Activated naive CD4-positive, alpha-beta T cell treated with anti-CD3 and anti-CD28 coated beads, Interleukin-2, amount 10 ng/mL, durations not matched to agents 7 days and 5 days (primary cell): Measurements from ENCODE around the gene TCEAL4.

Experiments used
- CTCF ChIA-PET: fragments of 350-600 bp; sonication (Branson Sonifier 250); formaldehyde crosslinking; loops from one replicate; lab custom pipeline; 2021; ENCODE audit warnings: antibody characterized with exemption; lab: Charles Lee
- DNase-seq: peaks from one replicate; pipeline ENCODE4 v3.0.0-alpha.2; 2020
- H3K27ac Mint-ChIP-seq: one replicate; pipeline ENCODE4 v1.8.0; 2021; ENCODE audit warnings: mild to moderate bottlenecking, moderate library complexity, mixed read lengths
- H3K27me3 Mint-ChIP-seq: one replicate; pipeline ENCODE4 v1.8.0; 2021; ENCODE audit warnings: mild to moderate bottlenecking, mixed read lengths
- H3K36me3 Mint-ChIP-seq: one replicate; pipeline ENCODE4 v1.8.0; 2021; ENCODE audit warnings: mixed read lengths
- H3K4me1 Mint-ChIP-seq: one replicate; pipeline ENCODE4 v1.8.0; 2021; ENCODE audit warnings: mixed read lengths
- H3K4me3 Mint-ChIP-seq: one replicate; pipeline ENCODE4 v1.8.0; 2021; ENCODE audit warnings: mild to moderate bottlenecking, moderate library complexity, mixed read lengths
- H3K9me3 Mint-ChIP-seq: one replicate; pipeline ENCODE4 v1.8.0; 2021; ENCODE audit warnings: mixed read lengths

TCEAL4 gene

GRCh38 chrX:103585411-103586313 is at the start of gene TCEAL4:
Gene TCEAL4, plus strand, starts transcription at chrX:103585515. Its CDS starts 1,161 bp downstream, at chrX:103586676.
- H3K4me3 Mint-ChIP-seq, result peak within 1 kb of the TSS; percentile 74
- no peak within 1 kb of the TSS for H3K27ac Mint-ChIP-seq
- no peaks in the 10 kb centered on the region for H3K36me3 Mint-ChIP-seq
- CTCF ChIA-PET, result interaction anchor here (0.6 kb wide), 1 partner anchor 10 kb away, joined by 4 read pairs; no protein-coding TSS in a partner anchor
- H3K9me3 Mint-ChIP-seq, result no peaks in the 10 kb centered on the region
- peaks cover 14% of the 10 kb centered on the region for H3K27me3 Mint-ChIP-seq
- peak; percentile 34 for DNase-seq
- H3K4me1 Mint-ChIP-seq, result peaks cover 8% of the 10 kb centered on the region

- CTCF ChIA-PET, result interaction anchor here (1.6 kb wide), 1 partner anchor 149 kb away, joined by 4 read pairs; no protein-coding TSS in a partner anchor
- H3K36me3 Mint-ChIP-seq, result no peaks in the 10 kb centered on the region
- no peak for DNase-seq
- H3K27ac Mint-ChIP-seq, result no peak overlapping the region
- H3K4me3 Mint-ChIP-seq, result no peak overlapping the region
- peaks cover 4% of the 10 kb centered on the region for H3K4me1 Mint-ChIP-seq
- H3K9me3 Mint-ChIP-seq, result no peaks in the 10 kb centered on the region
- H3K27me3 Mint-ChIP-seq, result peaks cover 6% of the 10 kb centered on the region
These were observed 49.2 kb upstream of the TCEAL4 start for GRCh38 chrX:103536071-103536470.

- H3K4me3 Mint-ChIP-seq, result no peak overlapping the region
- peaks cover 4% of the 10 kb centered on the region for H3K4me1 Mint-ChIP-seq
- peaks cover 6% of the 10 kb centered on the region for H3K27me3 Mint-ChIP-seq
- DNase-seq, result no peak
- no peaks in the 10 kb centered on the region for H3K9me3 Mint-ChIP-seq
- no peaks in the 10 kb centered on the region for H3K36me3 Mint-ChIP-seq
- no peak overlapping the region for H3K27ac Mint-ChIP-seq
- CTCF ChIA-PET, result interaction anchor here (1.6 kb wide), 1 partner anchor 148 kb away, joined by 4 read pairs; no protein-coding TSS in a partner anchor
These were observed 48.6 kb upstream of the TCEAL4 start for GRCh38 chrX:103536732-103537131.

GRCh38 chrX:103537871-103538387 is 47.4 kb upstream of the TCEAL4 start:
- DNase-seq, result no peak
- H3K9me3 Mint-ChIP-seq, result no peaks in the 10 kb centered on the region
- peaks cover 4% of the 10 kb centered on the region for H3K4me1 Mint-ChIP-seq
- no peak overlapping the region for H3K4me3 Mint-ChIP-seq
- H3K36me3 Mint-ChIP-seq, result no peaks in the 10 kb centered on the region
- no peak overlapping the region for H3K27ac Mint-ChIP-seq
- CTCF ChIA-PET, result no interaction called here
- peaks cover 6% of the 10 kb centered on the region for H3K27me3 Mint-ChIP-seq

- H3K36me3 Mint-ChIP-seq, result no peaks in the 10 kb centered on the region
- DNase-seq, result no peak
- CTCF ChIA-PET, result no interaction called here
- no peaks in the 10 kb centered on the region for H3K9me3 Mint-ChIP-seq
- H3K4me3 Mint-ChIP-seq, result no peak overlapping the region
- peaks cover 1% of the 10 kb centered on the region for H3K27me3 Mint-ChIP-seq
- H3K27ac Mint-ChIP-seq, result no peak overlapping the region
- H3K4me1 Mint-ChIP-seq, result peaks cover 1% of the 10 kb centered on the region
These were observed 46.6 kb upstream of the TCEAL4 start for GRCh38 chrX:103538728-103539127.

GRCh38 chrX:103539695-103540094 is 45.6 kb upstream of the TCEAL4 start:
- DNase-seq, result no peak
- Mint-ChIP-seq H3K27ac (no peak overlapping the region), H3K9me3 (no peaks in the 10 kb centered on the region), H3K4me3 (no peak overlapping the region), H3K36me3 (no peaks in the 10 kb centered on the region), H3K4me1 (no peaks in the 10 kb centered on the region), H3K27me3 (no peaks in the 10 kb centered on the region)
- CTCF ChIA-PET, result no interaction called here

GRCh38 chrX:103540145-103540544 is 45.2 kb upstream of the TCEAL4 start:
- Mint-ChIP-seq H3K4me1 (no peaks in the 10 kb centered on the region), H3K9me3 (no peaks in the 10 kb centered on the region), H3K4me3 (no peak overlapping the region), H3K27ac (no peak overlapping the region), H3K36me3 (no peaks in the 10 kb centered on the region), H3K27me3 (no peaks in the 10 kb centered on the region)
- CTCF ChIA-PET, result no interaction called here
- DNase-seq, result no peak

GRCh38 chrX:103549916-103550315 is 35.4 kb upstream of the TCEAL4 start:
- Mint-ChIP-seq H3K27ac (no peak overlapping the region), H3K4me3 (no peak overlapping the region), H3K36me3 (no peaks in the 10 kb centered on the region), H3K9me3 (no peaks in the 10 kb centered on the region), H3K4me1 (peaks cover 5% of the 10 kb centered on the region), H3K27me3 (peaks cover 3% of the 10 kb centered on the region)
- no peak for DNase-seq
- CTCF ChIA-PET, result no interaction called here

- H3K4me1 Mint-ChIP-seq, result peaks cover 7% of the 10 kb centered on the region
- no peaks in the 10 kb centered on the region for H3K9me3 Mint-ChIP-seq
- H3K4me3 Mint-ChIP-seq, result no peak overlapping the region
- no peak for DNase-seq
- H3K27me3 Mint-ChIP-seq, result peaks cover 4% of the 10 kb centered on the region
- CTCF ChIA-PET, result no interaction called here
- no peak overlapping the region for H3K27ac Mint-ChIP-seq
- no peaks in the 10 kb centered on the region for H3K36me3 Mint-ChIP-seq
These were observed 34.8 kb upstream of the TCEAL4 start for GRCh38 chrX:103550415-103551051.

- H3K36me3 Mint-ChIP-seq, result no peaks in the 10 kb centered on the region
- CTCF ChIA-PET, result no interaction called here
- no peak overlapping the region for H3K4me3 Mint-ChIP-seq
- no peak overlapping the region for H3K27ac Mint-ChIP-seq
- H3K4me1 Mint-ChIP-seq, result peaks cover 7% of the 10 kb centered on the region
- DNase-seq, result no peak
- H3K9me3 Mint-ChIP-seq, result no peaks in the 10 kb centered on the region
- peaks cover 4% of the 10 kb centered on the region for H3K27me3 Mint-ChIP-seq
These were observed 33.1 kb upstream of the TCEAL4 start for GRCh38 chrX:103552236-103552635.

GRCh38 chrX:103554687-103555424 is 30.5 kb upstream of the TCEAL4 start:
- H3K27ac Mint-ChIP-seq, result peak overlapping the region; percentile 86
- no peaks in the 10 kb centered on the region for H3K9me3 Mint-ChIP-seq
- H3K4me3 Mint-ChIP-seq, result peak overlapping the region; percentile 86
- H3K27me3 Mint-ChIP-seq, result peaks cover 4% of the 10 kb centered on the region
- CTCF ChIA-PET, result interaction anchor here (0.7 kb wide), 1 partner anchor 134 kb away, joined by 3 read pairs; no protein-coding TSS in a partner anchor
- H3K36me3 Mint-ChIP-seq, result no peaks in the 10 kb centered on the region
- DNase-seq, result peak; percentile 77
- H3K4me1 Mint-ChIP-seq, result peaks cover 7% of the 10 kb centered on the region

GRCh38 chrX:103556963-103557612 is 28.2 kb upstream of the TCEAL4 start:
- CTCF ChIA-PET, result no interaction called here
- Mint-ChIP-seq H3K27ac (no peak overlapping the region), H3K36me3 (no peaks in the 10 kb centered on the region), H3K4me3 (no peak overlapping the region), H3K9me3 (no peaks in the 10 kb centered on the region), H3K27me3 (peaks cover 4% of the 10 kb centered on the region), H3K4me1 (peaks cover 7% of the 10 kb centered on the region)
- DNase-seq, result peak; percentile 20

- H3K27me3 Mint-ChIP-seq, result no peaks in the 10 kb centered on the region
- H3K36me3 Mint-ChIP-seq, result no peaks in the 10 kb centered on the region
- no peak overlapping the region for H3K4me3 Mint-ChIP-seq
- CTCF ChIA-PET, result no interaction called here
- H3K9me3 Mint-ChIP-seq, result no peaks in the 10 kb centered on the region
- no peak for DNase-seq
- H3K27ac Mint-ChIP-seq, result no peak overlapping the region
- H3K4me1 Mint-ChIP-seq, result no peaks in the 10 kb centered on the region
These were observed 25.1 kb upstream of the TCEAL4 start for GRCh38 chrX:103560256-103560655.
